HEK293 (cell line): ENCODE measurements around the gene SMURF1.

Source experiments
- REPIN1 ChIP-seq: fragments of 450-650 bp; formaldehyde crosslinking; IDR thresholded peaks from 2 replicates; pipeline ENCODE4 v1.5.1; 2017; ENCODE audit warnings: missing biosample characterization, missing genetic modification characterization, low read depth
- TRIM28 ChIP-seq: IDR thresholded peaks from 2 replicates; pipeline ENCODE4 v1.6.1; 2011; ENCODE audit warnings: low read length, control low read depth, borderline replicate concordance
- ZNF114 ChIP-seq: fragments of 450-650 bp; formaldehyde crosslinking; IDR thresholded peaks from 2 replicates; pipeline ENCODE4 v1.5.0; 2017; ENCODE audit warnings: missing biosample characterization, missing genetic modification characterization
- ZNF214 ChIP-seq: fragments of 450-650 bp; formaldehyde crosslinking; IDR thresholded peaks from 2 replicates; pipeline ENCODE4 v1.5.1; 2017; ENCODE audit warnings: missing biosample characterization, mild to moderate bottlenecking, missing genetic modification characterization, borderline replicate concordance
- ZNF433 ChIP-seq: fragments of 450-650 bp; formaldehyde crosslinking; IDR thresholded peaks from 2 replicates; pipeline ENCODE4 v1.5.1; 2016; ENCODE audit warnings: missing biosample characterization, missing genetic modification characterization, low read depth
- ZNF624 ChIP-seq: fragments of 450-650 bp; formaldehyde crosslinking; IDR thresholded peaks from 2 replicates; pipeline ENCODE4 v1.5.1; 2017; ENCODE audit warnings: missing biosample characterization, missing genetic modification characterization
- ZNF626 ChIP-seq: fragments of 450-650 bp; sonication (Bioruptor Pico); formaldehyde crosslinking; IDR thresholded peaks from 2 replicates; pipeline ENCODE4 v1.5.1; 2018; ENCODE audit warnings: missing biosample characterization, missing genetic modification characterization, inconsistent platforms
- ZNF670 ChIP-seq: fragments of 450-650 bp; formaldehyde crosslinking; IDR thresholded peaks from 2 replicates; pipeline ENCODE4 v1.5.1; 2016; ENCODE audit warnings: missing biosample characterization, missing genetic modification characterization, low read depth
- ZNF777 ChIP-seq: fragments of 450-650 bp; formaldehyde crosslinking; IDR thresholded peaks from 2 replicates; pipeline ENCODE4 v1.5.1; 2017; ENCODE audit warnings: missing biosample characterization, missing genetic modification characterization, borderline replicate concordance
- TF ChIP-seq, protein P1 (sequence below): fragments of 450-650 bp; formaldehyde crosslinking; IDR thresholded peaks from 2 replicates; pipeline ENCODE4 v1.5.1; 2016; ENCODE audit warnings: missing biosample characterization, missing genetic modification characterization
- TF ChIP-seq, protein P2 (sequence below): fragments of 450-650 bp; formaldehyde crosslinking; IDR thresholded peaks from 2 replicates; pipeline ENCODE4 v1.5.1; 2016; ENCODE audit warnings: missing biosample characterization, missing genetic modification characterization, low read depth
- TF ChIP-seq, protein P3 (sequence below): fragments of 450-650 bp; formaldehyde crosslinking; IDR thresholded peaks from 2 replicates; pipeline ENCODE4 v1.5.0; 2017; ENCODE audit warnings: missing biosample characterization, missing genetic modification characterization, borderline replicate concordance
- TF ChIP-seq, protein P4 (sequence below): fragments of 450-650 bp; formaldehyde crosslinking; IDR thresholded peaks from 2 replicates; pipeline ENCODE4 v1.5.1; 2016; ENCODE audit warnings: missing biosample characterization, missing genetic modification characterization
- TF ChIP-seq, protein P5 (sequence below): fragments of 450-650 bp; formaldehyde crosslinking; IDR thresholded peaks from 2 replicates; pipeline ENCODE4 v1.5.1; 2016; ENCODE audit warnings: missing biosample characterization, missing genetic modification characterization, borderline replicate concordance

DNA sequence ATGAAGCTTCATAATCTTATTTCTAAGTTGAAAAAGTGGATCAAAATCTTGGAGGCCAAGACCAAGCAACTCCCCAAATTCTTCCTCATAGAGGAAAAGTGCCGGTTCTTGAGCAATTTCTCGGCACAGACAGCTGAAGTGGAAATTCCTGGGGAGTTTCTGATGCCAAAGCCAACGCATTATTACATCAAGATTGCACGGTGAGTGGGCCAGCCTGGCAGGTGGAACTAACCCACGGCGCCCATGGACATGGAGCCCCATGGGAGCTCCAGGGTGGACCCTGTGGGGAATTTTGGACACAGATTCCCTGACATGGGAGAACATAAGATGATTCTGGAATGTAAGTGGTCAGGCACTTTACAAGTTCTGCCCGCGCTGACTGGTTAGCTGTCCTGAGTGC, 139.7 kb downstream of the SMURF1 start:
- TF ChIP-seq ZNF624 (tag by site-specific recombination) = no peak
- no peak for TF ChIP-seq REPIN1 (tag by site-specific recombination)
- no peak for TF ChIP-seq ZNF777 (tag by site-specific recombination)
- TF ChIP-seq, protein P1, sequence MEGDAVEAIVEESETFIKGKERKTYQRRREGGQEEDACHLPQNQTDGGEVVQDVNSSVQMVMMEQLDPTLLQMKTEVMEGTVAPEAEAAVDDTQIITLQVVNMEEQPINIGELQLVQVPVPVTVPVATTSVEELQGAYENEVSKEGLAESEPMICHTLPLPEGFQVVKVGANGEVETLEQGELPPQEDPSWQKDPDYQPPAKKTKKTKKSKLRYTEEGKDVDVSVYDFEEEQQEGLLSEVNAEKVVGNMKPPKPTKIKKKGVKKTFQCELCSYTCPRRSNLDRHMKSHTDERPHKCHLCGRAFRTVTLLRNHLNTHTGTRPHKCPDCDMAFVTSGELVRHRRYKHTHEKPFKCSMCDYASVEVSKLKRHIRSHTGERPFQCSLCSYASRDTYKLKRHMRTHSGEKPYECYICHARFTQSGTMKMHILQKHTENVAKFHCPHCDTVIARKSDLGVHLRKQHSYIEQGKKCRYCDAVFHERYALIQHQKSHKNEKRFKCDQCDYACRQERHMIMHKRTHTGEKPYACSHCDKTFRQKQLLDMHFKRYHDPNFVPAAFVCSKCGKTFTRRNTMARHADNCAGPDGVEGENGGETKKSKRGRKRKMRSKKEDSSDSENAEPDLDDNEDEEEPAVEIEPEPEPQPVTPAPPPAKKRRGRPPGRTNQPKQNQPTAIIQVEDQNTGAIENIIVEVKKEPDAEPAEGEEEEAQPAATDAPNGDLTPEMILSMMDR (tag by site-specific recombination) = no peak
- TF ChIP-seq ZNF114 (tag by site-specific recombination) = no peak
- TF ChIP-seq, protein P2, sequence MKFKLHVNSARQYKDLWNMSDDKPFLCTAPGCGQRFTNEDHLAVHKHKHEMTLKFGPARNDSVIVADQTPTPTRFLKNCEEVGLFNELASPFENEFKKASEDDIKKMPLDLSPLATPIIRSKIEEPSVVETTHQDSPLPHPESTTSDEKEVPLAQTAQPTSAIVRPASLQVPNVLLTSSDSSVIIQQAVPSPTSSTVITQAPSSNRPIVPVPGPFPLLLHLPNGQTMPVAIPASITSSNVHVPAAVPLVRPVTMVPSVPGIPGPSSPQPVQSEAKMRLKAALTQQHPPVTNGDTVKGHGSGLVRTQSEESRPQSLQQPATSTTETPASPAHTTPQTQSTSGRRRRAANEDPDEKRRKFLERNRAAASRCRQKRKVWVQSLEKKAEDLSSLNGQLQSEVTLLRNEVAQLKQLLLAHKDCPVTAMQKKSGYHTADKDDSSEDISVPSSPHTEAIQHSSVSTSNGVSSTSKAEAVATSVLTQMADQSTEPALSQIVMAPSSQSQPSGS (tag by site-specific recombination) = no peak
- TF ChIP-seq, protein P3, sequence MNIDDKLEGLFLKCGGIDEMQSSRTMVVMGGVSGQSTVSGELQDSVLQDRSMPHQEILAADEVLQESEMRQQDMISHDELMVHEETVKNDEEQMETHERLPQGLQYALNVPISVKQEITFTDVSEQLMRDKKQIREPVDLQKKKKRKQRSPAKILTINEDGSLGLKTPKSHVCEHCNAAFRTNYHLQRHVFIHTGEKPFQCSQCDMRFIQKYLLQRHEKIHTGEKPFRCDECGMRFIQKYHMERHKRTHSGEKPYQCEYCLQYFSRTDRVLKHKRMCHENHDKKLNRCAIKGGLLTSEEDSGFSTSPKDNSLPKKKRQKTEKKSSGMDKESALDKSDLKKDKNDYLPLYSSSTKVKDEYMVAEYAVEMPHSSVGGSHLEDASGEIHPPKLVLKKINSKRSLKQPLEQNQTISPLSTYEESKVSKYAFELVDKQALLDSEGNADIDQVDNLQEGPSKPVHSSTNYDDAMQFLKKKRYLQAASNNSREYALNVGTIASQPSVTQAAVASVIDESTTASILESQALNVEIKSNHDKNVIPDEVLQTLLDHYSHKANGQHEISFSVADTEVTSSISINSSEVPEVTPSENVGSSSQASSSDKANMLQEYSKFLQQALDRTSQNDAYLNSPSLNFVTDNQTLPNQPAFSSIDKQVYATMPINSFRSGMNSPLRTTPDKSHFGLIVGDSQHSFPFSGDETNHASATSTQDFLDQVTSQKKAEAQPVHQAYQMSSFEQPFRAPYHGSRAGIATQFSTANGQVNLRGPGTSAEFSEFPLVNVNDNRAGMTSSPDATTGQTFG (tag by site-specific recombination) = no peak
- no peak for TF ChIP-seq ZNF214 (tag by site-specific recombination)
- TF ChIP-seq, protein P4, sequence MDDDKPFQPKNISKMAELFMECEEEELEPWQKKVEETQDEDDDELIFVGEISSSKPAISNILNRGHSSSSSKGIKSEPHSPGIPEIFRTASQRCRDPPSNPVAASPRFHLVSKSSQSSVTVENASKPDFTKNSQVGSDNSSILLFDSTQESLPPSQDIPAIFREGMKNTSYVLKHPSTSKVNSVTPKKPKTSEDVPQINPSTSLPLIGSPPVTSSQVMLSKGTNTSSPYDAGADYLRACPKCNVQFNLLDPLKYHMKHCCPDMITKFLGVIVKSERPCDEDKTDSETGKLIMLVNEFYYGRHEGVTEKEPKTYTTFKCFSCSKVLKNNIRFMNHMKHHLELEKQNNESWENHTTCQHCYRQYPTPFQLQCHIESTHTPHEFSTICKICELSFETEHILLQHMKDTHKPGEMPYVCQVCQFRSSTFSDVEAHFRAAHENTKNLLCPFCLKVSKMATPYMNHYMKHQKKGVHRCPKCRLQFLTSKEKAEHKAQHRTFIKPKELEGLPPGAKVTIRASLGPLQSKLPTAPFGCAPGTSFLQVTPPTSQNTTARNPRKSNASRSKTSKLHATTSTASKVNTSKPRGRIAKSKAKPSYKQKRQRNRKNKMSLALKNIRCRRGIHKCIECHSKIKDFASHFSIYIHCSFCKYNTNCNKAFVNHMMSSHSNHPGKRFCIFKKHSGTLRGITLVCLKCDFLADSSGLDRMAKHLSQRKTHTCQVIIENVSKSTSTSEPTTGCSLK (tag by site-specific recombination) = no peak
- no peak for TF ChIP-seq TRIM28
- no peak for TF ChIP-seq ZNF626 (tag by site-specific recombination)
- TF ChIP-seq, protein P5, sequence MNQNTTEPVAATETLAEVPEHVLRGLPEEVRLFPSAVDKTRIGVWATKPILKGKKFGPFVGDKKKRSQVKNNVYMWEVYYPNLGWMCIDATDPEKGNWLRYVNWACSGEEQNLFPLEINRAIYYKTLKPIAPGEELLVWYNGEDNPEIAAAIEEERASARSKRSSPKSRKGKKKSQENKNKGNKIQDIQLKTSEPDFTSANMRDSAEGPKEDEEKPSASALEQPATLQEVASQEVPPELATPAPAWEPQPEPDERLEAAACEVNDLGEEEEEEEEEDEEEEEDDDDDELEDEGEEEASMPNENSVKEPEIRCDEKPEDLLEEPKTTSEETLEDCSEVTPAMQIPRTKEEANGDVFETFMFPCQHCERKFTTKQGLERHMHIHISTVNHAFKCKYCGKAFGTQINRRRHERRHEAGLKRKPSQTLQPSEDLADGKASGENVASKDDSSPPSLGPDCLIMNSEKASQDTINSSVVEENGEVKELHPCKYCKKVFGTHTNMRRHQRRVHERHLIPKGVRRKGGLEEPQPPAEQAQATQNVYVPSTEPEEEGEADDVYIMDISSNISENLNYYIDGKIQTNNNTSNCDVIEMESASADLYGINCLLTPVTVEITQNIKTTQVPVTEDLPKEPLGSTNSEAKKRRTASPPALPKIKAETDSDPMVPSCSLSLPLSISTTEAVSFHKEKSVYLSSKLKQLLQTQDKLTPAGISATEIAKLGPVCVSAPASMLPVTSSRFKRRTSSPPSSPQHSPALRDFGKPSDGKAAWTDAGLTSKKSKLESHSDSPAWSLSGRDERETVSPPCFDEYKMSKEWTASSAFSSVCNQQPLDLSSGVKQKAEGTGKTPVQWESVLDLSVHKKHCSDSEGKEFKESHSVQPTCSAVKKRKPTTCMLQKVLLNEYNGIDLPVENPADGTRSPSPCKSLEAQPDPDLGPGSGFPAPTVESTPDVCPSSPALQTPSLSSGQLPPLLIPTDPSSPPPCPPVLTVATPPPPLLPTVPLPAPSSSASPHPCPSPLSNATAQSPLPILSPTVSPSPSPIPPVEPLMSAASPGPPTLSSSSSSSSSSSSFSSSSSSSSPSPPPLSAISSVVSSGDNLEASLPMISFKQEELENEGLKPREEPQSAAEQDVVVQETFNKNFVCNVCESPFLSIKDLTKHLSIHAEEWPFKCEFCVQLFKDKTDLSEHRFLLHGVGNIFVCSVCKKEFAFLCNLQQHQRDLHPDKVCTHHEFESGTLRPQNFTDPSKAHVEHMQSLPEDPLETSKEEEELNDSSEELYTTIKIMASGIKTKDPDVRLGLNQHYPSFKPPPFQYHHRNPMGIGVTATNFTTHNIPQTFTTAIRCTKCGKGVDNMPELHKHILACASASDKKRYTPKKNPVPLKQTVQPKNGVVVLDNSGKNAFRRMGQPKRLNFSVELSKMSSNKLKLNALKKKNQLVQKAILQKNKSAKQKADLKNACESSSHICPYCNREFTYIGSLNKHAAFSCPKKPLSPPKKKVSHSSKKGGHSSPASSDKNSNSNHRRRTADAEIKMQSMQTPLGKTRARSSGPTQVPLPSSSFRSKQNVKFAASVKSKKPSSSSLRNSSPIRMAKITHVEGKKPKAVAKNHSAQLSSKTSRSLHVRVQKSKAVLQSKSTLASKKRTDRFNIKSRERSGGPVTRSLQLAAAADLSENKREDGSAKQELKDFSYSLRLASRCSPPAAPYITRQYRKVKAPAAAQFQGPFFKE (tag by site-specific recombination) = no peak
- no peak for TF ChIP-seq ZNF433 (tag by site-specific recombination)
- no peak for TF ChIP-seq ZNF670 (tag by site-specific recombination)
